MCF 10A (cell line): ENCODE measurements around the gene RASGRP3. TPM values are rescaled to one million over a fixed set of nuclear protein-coding genes. Genes with fewer than 3 reads are reported as not detected.

ENCODE experiments used
- BruUV-seq: library from RNA; stranded (reverse); fragments of 400-500 nt; replicated peaks from 2 replicates; lab custom pipeline; 2021; lab: Mats Ljungman, UMichigan
- CTCF ChIA-PET: fragments of 300-600 bp; sonication (Branson Sonifier 250); formaldehyde crosslinking; extraction: SDS; loops from one replicate; lab custom pipeline; 2021; ENCODE audit warnings: antibody characterized with exemption, inconsistent platforms; lab: Yijun Ruan, JAX
- POLR2A ChIA-PET: fragments of 300-600, 350-650 bp; sonication (Branson Sonifier 250); formaldehyde crosslinking; extraction: SDS; loops from one replicate; lab custom pipeline; 2020; ENCODE audit warnings: antibody characterized with exemption, inconsistent platforms; lab: Yijun Ruan, JAX
- DNase-seq: peaks from one replicate; pipeline ENCODE4 v3.0.0-alpha.2; 2018; ENCODE audit not compliant: unreplicated experiment
- H3K27ac Mint-ChIP-seq: one replicate; pipeline ENCODE4 v1.8.0; 2022; ENCODE audit warnings: mild to moderate bottlenecking, low read depth, mixed read lengths; ENCODE audit not compliant: unreplicated experiment
- H3K27me3 Mint-ChIP-seq: one replicate; pipeline ENCODE4 v1.8.0; 2022; ENCODE audit warnings: mixed read lengths; ENCODE audit not compliant: insufficient read depth, unreplicated experiment
- H3K36me3 Mint-ChIP-seq: one replicate; pipeline ENCODE4 v1.8.0; 2022; ENCODE audit warnings: mild to moderate bottlenecking, moderate library complexity, mixed read lengths; ENCODE audit not compliant: insufficient read depth, unreplicated experiment
- H3K4me1 Mint-ChIP-seq: one replicate; pipeline ENCODE4 v1.8.0; 2022; ENCODE audit warnings: mixed read lengths; ENCODE audit not compliant: insufficient read depth, unreplicated experiment
- H3K4me3 Mint-ChIP-seq: one replicate; pipeline ENCODE4 v1.8.0; 2022; ENCODE audit warnings: mild to moderate bottlenecking, moderate library complexity, mixed read lengths; ENCODE audit not compliant: unreplicated experiment
- H3K9me3 Mint-ChIP-seq: one replicate; pipeline ENCODE4 v1.8.0; 2022; ENCODE audit warnings: mixed read lengths; ENCODE audit not compliant: unreplicated experiment
- CTCF ChIP-seq: fragments of 200-600 bp; IDR thresholded peaks from one replicate; pipeline ENCODE4 v1.8.0; 2022; ENCODE audit warnings: antibody characterized with exemption, mild to moderate bottlenecking; ENCODE audit not compliant: unreplicated experiment
- intact Hi-C: fragments of 100-400 bp; cut with micrococcal nuclease; formaldehyde crosslinking; loops from 2 replicates; pipeline ENCODE4 v1.14.1; 2022
- total RNA-seq: library from RNA; stranded (reverse); gene quantifications from 2 replicates; pipeline ENCODE4 v1.2.3, GENCODE V29; 2022

RASGRP3 gene
- total RNA-seq, 1 experiment from 2014 or later, result 0.26 TPM

- Mint-ChIP-seq H3K27me3 (peaks cover 10% of the 10 kb centered on the region), H3K4me1 (peaks cover 8% of the 10 kb centered on the region), H3K4me3 (no peak overlapping the region), H3K36me3 (no peaks in the 10 kb centered on the region), H3K9me3 (no peaks in the 10 kb centered on the region), H3K27ac (no peak overlapping the region)
- no peak for DNase-seq
- CTCF ChIA-PET, result interaction anchor here (1.0 kb wide), 1 partner anchor 11 kb away, joined by 3 read pairs; no protein-coding TSS in a partner anchor
- no TSS peak for BruUV-seq
- POLR2A ChIA-PET, result no interaction called here
- intact Hi-C loops, result no loop called here
- no peak for TF ChIP-seq CTCF
Measured at GRCh38 chr2:33430856-33431255, 45.6 kb upstream of the RASGRP3 start.

- H3K27ac Mint-ChIP-seq, result no peak overlapping the region
- H3K4me1 Mint-ChIP-seq, result no peaks in the 10 kb centered on the region
- intact Hi-C loops, result no loop called here
- H3K27me3 Mint-ChIP-seq, result peaks cover 10% of the 10 kb centered on the region
- DNase-seq, result no peak
- no peaks in the 10 kb centered on the region for H3K36me3 Mint-ChIP-seq
- CTCF ChIA-PET, result interaction anchor here (1.1 to 2.5 kb wide), 2 partner anchors 8 to 37 kb away, joined by 4 to 8 read pairs; no protein-coding TSS in a partner anchor
- no TSS peak for BruUV-seq
- H3K9me3 Mint-ChIP-seq, result no peaks in the 10 kb centered on the region
- POLR2A ChIA-PET, result interaction anchor here (0.6 to 1.1 kb wide), 3 partner anchors 87 to 373 kb away, joined by 3 read pairs; no protein-coding TSS in a partner anchor
- TF ChIP-seq CTCF, result no peak
- H3K4me3 Mint-ChIP-seq, result no peak overlapping the region
Measured at GRCh38 chr2:33432871-33433270, 43.6 kb upstream of the RASGRP3 start.

- H3K27me3 Mint-ChIP-seq, result peaks cover 10% of the 10 kb centered on the region
- H3K4me3 Mint-ChIP-seq, result no peak overlapping the region
- ChIA-PET CTCF (interaction anchor here (0.5 to 2.7 kb wide), 10 partner anchors 8 to 375 kb away, joined by 3 to 9 read pairs (median 4); partner anchors contain the start of gene RASGRP3), POLR2A (interaction anchor here (0.7 kb wide), 1 partner anchor 374 kb away, joined by 3 read pairs; no protein-coding TSS in a partner anchor)
- no peak for DNase-seq
- no peaks in the 10 kb centered on the region for H3K4me1 Mint-ChIP-seq
- TF ChIP-seq CTCF, result no peak
- no peak overlapping the region for H3K27ac Mint-ChIP-seq
- H3K9me3 Mint-ChIP-seq, result no peaks in the 10 kb centered on the region
- no peaks in the 10 kb centered on the region for H3K36me3 Mint-ChIP-seq
- BruUV-seq, result no TSS peak
- intact Hi-C loops, result no loop called here
Measured at GRCh38 chr2:33433279-33434235, 42.9 kb upstream of the RASGRP3 start.

- CTCF ChIA-PET, result interaction anchor here (0.6 to 2.7 kb wide), 3 partner anchors 40 to 148 kb away, joined by 3 to 9 read pairs (median 3); no protein-coding TSS in a partner anchor
- TF ChIP-seq CTCF, result no peak
- H3K27me3 Mint-ChIP-seq, result peaks cover 10% of the 10 kb centered on the region
Measured at GRCh38 chr2:33435518-33435917, 40.9 kb upstream of the RASGRP3 start.

More at GRCh38 chr2:33435518-33435917, 40.9 kb upstream of the RASGRP3 start:
- Mint-ChIP-seq H3K4me3 (no peak overlapping the region), H3K9me3 (no peaks in the 10 kb centered on the region), H3K36me3 (no peaks in the 10 kb centered on the region), H3K4me1 (no peaks in the 10 kb centered on the region), H3K27ac (no peak overlapping the region)
- POLR2A ChIA-PET, result no interaction called here
- BruUV-seq, result no TSS peak
- intact Hi-C loops, result no loop called here
- DNase-seq, result no peak
